ENCODE results near the gene NINL. TPM values are rescaled to one million over a fixed set of nuclear protein-coding genes. Genes with fewer than 3 reads are reported as not detected.

NINL gene
- total RNA-seq, 1 donor from 2014 or later: 1.8 TPM

DNA sequence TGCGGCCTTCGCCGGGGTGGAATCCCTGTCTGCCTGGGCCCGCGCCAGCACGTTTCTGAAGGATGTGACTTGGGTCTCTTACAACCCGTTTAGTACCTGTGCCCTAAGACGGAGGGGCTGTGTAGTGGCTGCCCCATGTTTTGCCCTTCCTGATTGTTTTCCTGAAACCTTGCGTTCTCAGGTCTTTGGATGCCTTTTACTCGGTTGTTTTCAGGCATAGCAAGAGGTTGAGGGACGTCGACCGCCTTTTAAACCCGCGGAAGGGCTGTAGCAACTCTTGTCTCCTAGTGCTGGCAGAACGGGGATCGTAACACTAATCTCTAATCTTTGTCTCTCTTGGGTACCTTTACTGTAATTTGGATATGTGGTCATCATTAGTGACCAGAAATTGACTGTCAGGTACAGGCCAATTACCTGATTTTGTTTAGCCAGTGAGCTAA is 39.2 kb upstream of the NINL start:
- no peak for DNase-seq
- POLR2A ChIA-PET: no interaction called here
- Mint-ChIP-seq H3K4me3 (peak overlapping the region; percentile 92), H3K9me3 (no peaks in the 10 kb centered on the region), H3K27me3 (no peaks in the 10 kb centered on the region), H3K27ac (peak overlapping the region; percentile 92), H3K36me3 (ENCODE audit: low read depth) (peaks cover 9% of the 10 kb centered on the region), H3K4me1 (peaks cover 24% of the 10 kb centered on the region)
- TF ChIP-seq, protein P1, sequence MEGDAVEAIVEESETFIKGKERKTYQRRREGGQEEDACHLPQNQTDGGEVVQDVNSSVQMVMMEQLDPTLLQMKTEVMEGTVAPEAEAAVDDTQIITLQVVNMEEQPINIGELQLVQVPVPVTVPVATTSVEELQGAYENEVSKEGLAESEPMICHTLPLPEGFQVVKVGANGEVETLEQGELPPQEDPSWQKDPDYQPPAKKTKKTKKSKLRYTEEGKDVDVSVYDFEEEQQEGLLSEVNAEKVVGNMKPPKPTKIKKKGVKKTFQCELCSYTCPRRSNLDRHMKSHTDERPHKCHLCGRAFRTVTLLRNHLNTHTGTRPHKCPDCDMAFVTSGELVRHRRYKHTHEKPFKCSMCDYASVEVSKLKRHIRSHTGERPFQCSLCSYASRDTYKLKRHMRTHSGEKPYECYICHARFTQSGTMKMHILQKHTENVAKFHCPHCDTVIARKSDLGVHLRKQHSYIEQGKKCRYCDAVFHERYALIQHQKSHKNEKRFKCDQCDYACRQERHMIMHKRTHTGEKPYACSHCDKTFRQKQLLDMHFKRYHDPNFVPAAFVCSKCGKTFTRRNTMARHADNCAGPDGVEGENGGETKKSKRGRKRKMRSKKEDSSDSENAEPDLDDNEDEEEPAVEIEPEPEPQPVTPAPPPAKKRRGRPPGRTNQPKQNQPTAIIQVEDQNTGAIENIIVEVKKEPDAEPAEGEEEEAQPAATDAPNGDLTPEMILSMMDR (IDR thresholded peaks at IDR 0.05): no peak
- no peak for ATAC-seq (ENCODE audit: low read depth)
- intact Hi-C loops (cut with micrococcal nuclease): loop anchor here (1.0 to 5.0 kb wide), 9 partner anchors 39 to 632 kb away; partner anchors contain the start of genes ABHD12, APMAP, ENTPD6 and GINS1
- CTCF ChIA-PET: no interaction called here

DNA sequence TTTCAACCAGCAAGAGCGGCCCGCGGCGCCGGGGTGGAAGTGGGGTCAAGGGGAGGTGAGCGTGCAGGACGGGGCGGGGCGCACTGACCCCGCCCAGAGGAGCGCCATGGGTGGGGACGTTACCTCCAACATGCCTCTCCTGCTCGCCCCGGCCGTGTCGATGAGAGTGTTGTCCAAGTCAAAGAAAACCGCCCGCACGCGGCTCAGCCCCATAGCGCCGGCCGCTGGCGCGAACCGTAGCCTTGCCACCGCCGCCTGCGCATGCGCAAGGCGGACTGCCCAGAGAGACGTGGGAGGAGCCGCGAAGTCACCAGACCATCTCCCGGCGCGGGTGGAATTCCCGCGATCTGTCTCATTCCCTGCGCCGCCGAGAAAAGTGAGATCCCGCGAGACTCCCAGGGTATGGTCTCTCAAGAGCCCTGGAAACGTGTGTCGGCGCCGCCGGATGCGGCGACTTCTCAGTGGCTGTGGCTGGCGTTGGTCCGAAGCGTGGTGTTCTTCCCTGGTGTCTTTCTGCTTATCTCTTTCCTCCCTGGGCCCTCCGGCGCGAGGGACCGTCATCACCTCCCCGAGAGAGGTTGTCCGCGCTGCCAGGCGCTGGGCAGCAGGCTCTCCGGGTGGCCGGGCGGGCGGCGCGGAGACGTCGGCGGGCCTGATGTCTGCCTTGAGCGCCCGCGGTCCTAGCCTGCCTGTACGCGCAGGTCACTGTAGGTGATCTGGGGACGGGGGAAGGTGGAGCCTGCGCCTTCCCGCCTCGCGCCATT is 38.6 kb upstream of the NINL start, which contains the start of gene NANP:
TSS of gene NANP (minus strand) at position 279 of the 764 bp plus-strand sequence. CDS start at position 213, 66 bp downstream.
- peaks cover 9% of the 10 kb centered on the region for H3K36me3 Mint-ChIP-seq (ENCODE audit: low read depth)
- intact Hi-C loops (cut with micrococcal nuclease): loop anchor here (1.0 to 5.0 kb wide), 11 partner anchors 39 to 631 kb away; partner anchors contain the start of genes ABHD12, ACSS1, APMAP and ENTPD6
- no peaks in the 10 kb centered on the region for H3K27me3 Mint-ChIP-seq
- H3K4me1 Mint-ChIP-seq: peaks cover 25% of the 10 kb centered on the region
- ChIA-PET POLR2A (no interaction called here), CTCF (no interaction called here)
- TF ChIP-seq, protein P1 (IDR thresholded peaks at IDR 0.05): no peak
- ATAC-seq (ENCODE audit: low read depth): peak; percentile 84
- peak within 1 kb of the TSS; percentile 92 for H3K4me3 Mint-ChIP-seq
- DNase-seq: peak; percentile 88
- H3K9me3 Mint-ChIP-seq: no peaks in the 10 kb centered on the region
- H3K27ac Mint-ChIP-seq: peak within 1 kb of the TSS; percentile 92

DNA sequence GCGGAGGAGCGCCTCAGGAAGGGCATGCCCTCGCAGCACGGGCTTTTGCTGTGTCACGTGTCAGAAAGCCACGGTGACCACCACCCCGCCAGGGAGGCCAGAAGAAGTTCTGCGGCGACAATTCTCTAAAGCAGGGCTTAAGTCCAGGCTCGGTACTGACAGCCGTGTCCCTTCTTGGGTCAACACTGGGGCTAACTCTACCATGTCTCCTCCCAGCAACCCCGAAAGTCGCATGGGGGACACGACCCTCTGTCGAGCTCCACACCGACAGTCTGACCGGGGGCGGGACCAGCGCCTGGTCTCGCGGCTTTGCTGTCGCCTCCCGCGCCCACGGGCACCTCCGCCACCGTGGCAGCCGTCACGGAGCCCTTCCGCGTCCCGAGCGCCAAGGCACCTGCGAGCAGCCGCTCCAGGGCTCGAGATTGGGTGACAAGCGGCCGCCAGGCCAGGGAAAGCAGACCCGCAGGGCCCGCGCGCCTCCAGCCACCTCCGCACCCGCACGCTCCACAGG is 37.9 kb upstream of the NINL start:
- peaks cover 25% of the 10 kb centered on the region for H3K4me1 Mint-ChIP-seq
- peak overlapping the region; percentile 92 for H3K27ac Mint-ChIP-seq
- H3K36me3 Mint-ChIP-seq (ENCODE audit: low read depth): peaks cover 9% of the 10 kb centered on the region
- TF ChIP-seq, protein P1 (IDR thresholded peaks at IDR 0.05): no peak
- ChIA-PET CTCF (no interaction called here), POLR2A (interaction anchor here (0.9 kb wide), 1 partner anchor 216 kb away, joined by 3 read pairs; the partner anchor contains the start of gene GINS1)
- H3K4me3 Mint-ChIP-seq: peak overlapping the region; percentile 92
- ATAC-seq (ENCODE audit: low read depth): no peak
- DNase-seq: no peak
- no peaks in the 10 kb centered on the region for H3K27me3 Mint-ChIP-seq
- H3K9me3 Mint-ChIP-seq: no peaks in the 10 kb centered on the region
- intact Hi-C loops (cut with micrococcal nuclease): loop anchor here (1.0 to 5.0 kb wide), 4 partner anchors 305 to 565 kb away; partner anchors contain the start of genes ACSS1 and ENTPD6

DNA sequence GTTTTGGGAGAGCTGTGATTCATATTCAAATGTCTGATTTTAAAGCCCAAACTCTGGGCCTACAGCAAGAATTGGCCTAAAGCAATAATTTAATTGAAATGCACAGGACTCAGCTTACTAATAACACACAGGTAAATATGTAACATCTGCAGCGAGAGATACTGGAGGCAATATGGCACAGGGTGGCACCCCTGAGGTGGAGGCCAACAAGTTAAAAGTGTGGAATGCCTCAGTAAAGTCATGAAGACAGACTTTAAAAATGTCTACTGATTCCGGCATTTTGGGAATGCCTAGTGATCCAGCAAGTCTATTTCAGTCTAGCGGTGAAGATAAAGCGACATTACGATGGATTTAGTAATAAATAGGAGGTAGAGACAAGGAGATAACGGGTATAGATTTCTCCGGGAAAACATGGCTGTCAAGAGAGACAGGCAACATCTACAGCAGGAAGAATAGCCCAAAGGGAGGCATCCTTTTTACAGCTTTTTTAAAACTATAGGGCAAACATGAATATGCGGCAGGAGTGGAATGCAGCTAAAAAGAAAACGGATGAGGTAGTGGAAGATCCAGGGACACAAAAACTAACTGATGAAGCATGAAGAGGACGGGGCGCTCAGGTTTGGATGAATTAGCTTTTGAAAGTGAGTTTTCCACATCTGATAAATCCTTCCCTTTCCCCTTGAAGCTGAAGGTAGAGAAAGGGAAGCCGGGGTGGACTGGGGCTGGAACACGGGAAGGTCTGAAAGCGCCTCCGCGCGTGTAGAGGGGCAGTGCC is 37.3 kb upstream of the NINL start:
- ATAC-seq (ENCODE audit: low read depth) (no peak), DNase-seq (no peak)
- H3K9me3 Mint-ChIP-seq: no peaks in the 10 kb centered on the region
- ChIA-PET POLR2A (interaction anchor here (0.9 kb wide), 1 partner anchor 216 kb away, joined by 3 read pairs; the partner anchor contains the start of gene GINS1), CTCF (no interaction called here)
- TF ChIP-seq, protein P1 (IDR thresholded peaks at IDR 0.05): no peak
- H3K36me3 Mint-ChIP-seq (ENCODE audit: low read depth): peaks cover 9% of the 10 kb centered on the region
- peak overlapping the region; percentile 67 for H3K27ac Mint-ChIP-seq
- H3K27me3 Mint-ChIP-seq: no peaks in the 10 kb centered on the region
- intact Hi-C loops (cut with micrococcal nuclease): loop anchor here (1.0 to 5.0 kb wide), 4 partner anchors 304 to 564 kb away; partner anchors contain the start of genes ACSS1 and ENTPD6
- peak overlapping the region; percentile 92 for H3K4me3 Mint-ChIP-seq
- H3K4me1 Mint-ChIP-seq: peaks cover 25% of the 10 kb centered on the region
